OCI-LY3 (cell line): ENCODE results near the gene BCAP31.

ENCODE experiments used
- EZH2phosphoT487 ChIP-seq: fragments of 200-600 bp; shearing (Covaris generic); IDR thresholded peaks from 2 replicates; pipeline ENCODE4 v1.6.1; 2018; ENCODE audit warnings: antibody characterized with exemption, mixed run types, low read depth
- TF ChIP-seq, protein P1 (sequence below): fragments of 200-600, 300-600 bp; sonication (generic); IDR thresholded peaks from 2 replicates; pipeline ENCODE4 v1.5.1; 2014; ENCODE audit warnings: antibody characterized with exemption, low read length, low read depth

DNA sequence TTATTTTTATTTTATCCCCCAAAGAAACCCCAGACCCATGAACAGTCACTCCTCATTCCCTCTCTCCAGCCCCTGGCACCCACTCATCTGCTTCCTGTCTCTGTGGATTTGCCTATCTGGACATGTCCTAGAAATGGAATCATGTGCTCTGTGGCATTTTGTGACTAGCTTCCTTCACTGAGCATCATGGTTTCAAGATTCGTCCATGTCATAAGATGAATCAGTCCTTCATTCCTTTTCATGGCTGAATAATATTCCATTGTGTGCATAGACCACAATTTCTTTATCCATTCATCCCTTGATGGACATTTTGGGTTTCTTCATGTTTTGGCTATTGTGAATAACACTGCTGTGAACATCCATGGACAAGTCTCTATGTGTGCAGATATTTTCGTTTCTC lies 10.7 kb upstream of the BCAP31 start:
- TF ChIP-seq, protein P1, sequence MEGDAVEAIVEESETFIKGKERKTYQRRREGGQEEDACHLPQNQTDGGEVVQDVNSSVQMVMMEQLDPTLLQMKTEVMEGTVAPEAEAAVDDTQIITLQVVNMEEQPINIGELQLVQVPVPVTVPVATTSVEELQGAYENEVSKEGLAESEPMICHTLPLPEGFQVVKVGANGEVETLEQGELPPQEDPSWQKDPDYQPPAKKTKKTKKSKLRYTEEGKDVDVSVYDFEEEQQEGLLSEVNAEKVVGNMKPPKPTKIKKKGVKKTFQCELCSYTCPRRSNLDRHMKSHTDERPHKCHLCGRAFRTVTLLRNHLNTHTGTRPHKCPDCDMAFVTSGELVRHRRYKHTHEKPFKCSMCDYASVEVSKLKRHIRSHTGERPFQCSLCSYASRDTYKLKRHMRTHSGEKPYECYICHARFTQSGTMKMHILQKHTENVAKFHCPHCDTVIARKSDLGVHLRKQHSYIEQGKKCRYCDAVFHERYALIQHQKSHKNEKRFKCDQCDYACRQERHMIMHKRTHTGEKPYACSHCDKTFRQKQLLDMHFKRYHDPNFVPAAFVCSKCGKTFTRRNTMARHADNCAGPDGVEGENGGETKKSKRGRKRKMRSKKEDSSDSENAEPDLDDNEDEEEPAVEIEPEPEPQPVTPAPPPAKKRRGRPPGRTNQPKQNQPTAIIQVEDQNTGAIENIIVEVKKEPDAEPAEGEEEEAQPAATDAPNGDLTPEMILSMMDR, result no peak
- no peak for TF ChIP-seq EZH2phosphoT487
